ENCODE measurements around the gene CYP3A7.

Gene CYP3A7

DNA sequence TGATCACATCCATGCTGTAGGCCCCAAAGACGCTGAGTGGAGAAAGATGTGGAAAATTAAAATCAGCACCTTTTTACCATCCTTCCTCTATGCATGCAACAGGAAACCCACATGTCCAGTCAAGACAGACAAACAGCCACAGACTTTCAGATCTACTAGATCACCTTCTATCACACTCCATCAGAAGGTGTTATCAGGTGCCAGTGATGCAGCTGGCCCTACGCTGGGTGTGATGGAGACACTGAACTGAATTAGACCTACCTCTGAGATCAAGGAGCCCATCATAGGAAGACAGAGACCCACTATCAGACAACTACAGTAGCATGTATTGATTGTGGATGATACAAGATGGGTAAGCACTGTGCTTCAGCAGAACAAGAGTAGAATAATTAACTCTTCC lies 33.5 kb upstream of the CYP3A7 start:
- H3K79me2 ChIP-seq (ENCODE audit: low read length) = no peaks in the 10 kb centered on the region
- H3K4me3 ChIP-seq (ENCODE audit: low read length) = no peak overlapping the region
- no peaks in the 10 kb centered on the region for H3K9me3 ChIP-seq (ENCODE audit: insufficient read depth, low read length)
- no peak overlapping the region for H3K27ac ChIP-seq (ENCODE audit: low read length)
- no peak for TF ChIP-seq CTCF (IDR thresholded peaks at IDR 0.05; ENCODE audit: low read depth, low read length)
- no peak overlapping the region for H3K4me2 ChIP-seq (ENCODE audit: low read length)
- peaks cover 86% of the 10 kb centered on the region for H3K27me3 ChIP-seq (ENCODE audit: low read depth, low read length)
- H3K9ac ChIP-seq (ENCODE audit: low read length) = no peak overlapping the region
- no peaks in the 10 kb centered on the region for H3K36me3 ChIP-seq (replicated peaks; ENCODE audit: low read depth, low read length)
- H4K20me1 ChIP-seq (ENCODE audit: insufficient read depth, low read length) = peaks cover 4% of the 10 kb centered on the region; the same call in 1 of the 2 replicates
- peaks cover 9% of the 10 kb centered on the region for H3K4me1 ChIP-seq (ENCODE audit: low read length)
- no peak overlapping the region for H2AFZ ChIP-seq (ENCODE audit: low read depth, low read length)

GRCh38 chr7:99767662-99768061 lies 32.7 kb upstream of the CYP3A7 start:
- H3K9ac ChIP-seq (ENCODE audit: low read length) = no peak overlapping the region
- peaks cover 4% of the 10 kb centered on the region; the same call in 1 of the 2 replicates for H4K20me1 ChIP-seq (ENCODE audit: insufficient read depth, low read length)
- H3K4me2 ChIP-seq (ENCODE audit: low read length) = no peak overlapping the region
- H3K36me3 ChIP-seq (replicated peaks; ENCODE audit: low read depth, low read length) = no peaks in the 10 kb centered on the region
- H3K27ac ChIP-seq (ENCODE audit: low read length) = no peak overlapping the region
- no peaks in the 10 kb centered on the region for H3K79me2 ChIP-seq (ENCODE audit: low read length)
- no peak overlapping the region for H2AFZ ChIP-seq (ENCODE audit: low read depth, low read length)
- H3K4me1 ChIP-seq (ENCODE audit: low read length) = peaks cover 9% of the 10 kb centered on the region
- H3K9me3 ChIP-seq (ENCODE audit: insufficient read depth, low read length) = no peaks in the 10 kb centered on the region
- peaks cover 93% of the 10 kb centered on the region for H3K27me3 ChIP-seq (ENCODE audit: low read depth, low read length)
- no peak overlapping the region for H3K4me3 ChIP-seq (ENCODE audit: low read length)
- TF ChIP-seq CTCF (IDR thresholded peaks at IDR 0.05; ENCODE audit: low read depth, low read length) (no peak), EZH2phosphoT487 (IDR thresholded peaks at IDR 0.05; ENCODE audit: low read depth) (no peak)

DNA sequence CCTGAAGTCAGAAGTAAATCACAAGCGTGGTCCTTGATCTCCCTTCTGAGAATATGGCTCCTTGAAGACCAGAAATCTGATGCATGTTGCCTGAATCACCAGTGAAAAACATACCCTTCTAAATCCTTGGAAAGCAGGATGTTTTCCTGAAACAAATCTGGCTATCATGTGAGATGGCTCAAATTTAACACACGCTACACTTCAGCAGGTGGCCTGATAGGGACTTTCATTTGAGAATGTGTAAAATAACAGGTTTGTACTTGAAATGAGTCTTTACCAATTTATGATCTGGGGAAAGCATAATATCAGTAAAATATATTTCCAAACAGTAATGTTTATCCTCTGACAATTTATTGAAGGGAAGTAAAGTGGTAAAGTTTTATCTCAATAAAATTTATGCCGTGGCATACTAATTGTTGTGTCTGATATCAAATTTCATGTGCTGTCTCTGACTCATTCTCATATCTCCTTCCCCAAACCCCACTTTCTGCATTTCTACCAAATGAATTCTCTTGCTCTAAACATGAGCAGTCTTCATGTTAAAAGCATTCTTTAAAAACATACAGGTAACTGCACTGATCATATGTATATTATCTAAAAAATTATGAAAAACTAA lies 31.6 kb upstream of the CYP3A7 start:
- TF ChIP-seq CTCF (IDR thresholded peaks at IDR 0.05; ENCODE audit: low read depth, low read length) (no peak), EZH2phosphoT487 (IDR thresholded peaks at IDR 0.05; ENCODE audit: low read depth) (no peak)
- Histone ChIP-seq H3K9ac (ENCODE audit: low read length) (no peak overlapping the region), H2AFZ (ENCODE audit: low read depth, low read length) (no peak overlapping the region), H3K4me2 (ENCODE audit: low read length) (no peak overlapping the region), H4K20me1 (ENCODE audit: insufficient read depth, low read length) (peaks cover 4% of the 10 kb centered on the region; the same call in 1 of the 2 replicates), H3K27ac (ENCODE audit: low read length) (no peak overlapping the region), H3K4me1 (ENCODE audit: low read length) (peaks cover 9% of the 10 kb centered on the region), H3K27me3 (ENCODE audit: low read depth, low read length) (peaks cover 92% of the 10 kb centered on the region), H3K79me2 (ENCODE audit: low read length) (no peaks in the 10 kb centered on the region), H3K9me3 (ENCODE audit: insufficient read depth, low read length) (no peaks in the 10 kb centered on the region), H3K4me3 (ENCODE audit: low read length) (no peak overlapping the region), H3K36me3 (replicated peaks; ENCODE audit: low read depth, low read length) (no peaks in the 10 kb centered on the region)

DNA sequence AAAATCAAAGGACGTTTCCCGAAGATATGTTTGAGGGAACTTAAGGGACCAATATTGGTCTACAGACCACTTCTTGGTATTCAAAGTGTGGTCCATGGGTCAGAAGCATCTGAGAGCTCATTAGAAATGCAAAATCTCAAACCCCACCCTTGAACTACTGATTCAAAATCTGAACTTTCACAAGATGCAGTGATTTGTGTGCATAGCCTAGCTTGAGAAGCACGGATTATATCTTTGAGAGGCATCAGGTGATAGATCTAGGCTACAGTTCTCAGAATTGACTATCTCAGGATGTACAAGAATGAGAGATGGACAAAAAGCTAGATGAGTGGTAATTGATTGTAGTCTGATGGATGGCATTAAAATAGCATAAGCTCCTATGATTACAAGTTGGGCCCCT lies 29.5 kb upstream of the CYP3A7 start:
- H3K36me3 ChIP-seq (replicated peaks; ENCODE audit: low read depth, low read length) = no peaks in the 10 kb centered on the region
- no peaks in the 10 kb centered on the region for H3K79me2 ChIP-seq (ENCODE audit: low read length)
- H3K4me3 ChIP-seq (ENCODE audit: low read length) = no peak overlapping the region
- H3K27me3 ChIP-seq (ENCODE audit: low read depth, low read length) = peaks cover 86% of the 10 kb centered on the region
- no peak overlapping the region for H3K9ac ChIP-seq (ENCODE audit: low read length)
- peaks cover 9% of the 10 kb centered on the region for H3K4me1 ChIP-seq (ENCODE audit: low read length)
- no peak overlapping the region for H2AFZ ChIP-seq (ENCODE audit: low read depth, low read length)
- H4K20me1 ChIP-seq (ENCODE audit: insufficient read depth, low read length) = peaks cover 4% of the 10 kb centered on the region; the same call in 1 of the 2 replicates
- no peak overlapping the region for H3K27ac ChIP-seq (ENCODE audit: low read length)
- H3K9me3 ChIP-seq (ENCODE audit: insufficient read depth, low read length) = no peaks in the 10 kb centered on the region
- TF ChIP-seq CTCF (IDR thresholded peaks at IDR 0.05; ENCODE audit: low read depth, low read length) (no peak), EZH2phosphoT487 (IDR thresholded peaks at IDR 0.05; ENCODE audit: low read depth) (no peak)
- H3K4me2 ChIP-seq (ENCODE audit: low read length) = no peak overlapping the region

All from OCI-LY3 (cell line).